Measurements from ENCODE around the gene FRY. TPM values are rescaled to one million over a fixed set of nuclear protein-coding genes. Genes with fewer than 3 reads are reported as not detected.

Gene FRY
- total and polyA plus RNA-seq, 9 of the 15 experiments (the other 6 are each of a cell fraction or from before 2014, with no cell fraction given), result 0.03 to 0.31 (median 0.11) TPM; not detected in 3

- Histone ChIP-seq H2AFZ (ENCODE audit: low read depth, low read length) (no peak overlapping the region), H3K4me2 (ENCODE audit: insufficient read depth, low read length) (no peak overlapping the region), H3K9ac (ENCODE audit: insufficient read depth in 1 of 2, low read depth in 2 of 2, low read length in 2 of 2) (no peak overlapping the region), H3K4me1 (replicated peaks in 1 of 2; ENCODE audit: control insufficient read depth in 2 of 2, insufficient read depth in 2 of 2, low read length in 2 of 2) (no peaks in the 10 kb centered on the region), H3K79me2 (ENCODE audit: control insufficient read depth, insufficient read depth, low read length) (no peaks in the 10 kb centered on the region), H3K27ac (ENCODE audit: extremely low read depth, low read depth, low read length) (no peak overlapping the region), H4K20me1 (replicated peaks; ENCODE audit: control insufficient read depth, insufficient read depth, low read length) (no peaks in the 10 kb centered on the region), H3K27me3 (ENCODE audit: control insufficient read depth in 2 of 2, insufficient read depth in 2 of 2, low read length in 2 of 2) (no peaks in the 10 kb centered on the region), H3K36me3 (ENCODE audit: control insufficient read depth, insufficient read depth, low read length) (no peaks in the 10 kb centered on the region), H3K9me3 (replicated peaks; ENCODE audit: control insufficient read depth, insufficient read depth, low read depth, low read length) (no peaks in the 10 kb centered on the region), H3K9me1 (ENCODE audit: control insufficient read depth, insufficient read depth, low read length) (no peaks in the 10 kb centered on the region), H3K4me3 (no peak overlapping the region)
- DNase-seq (ENCODE audit: extremely low read depth in 1 of 4, low spot score in 3 of 4) (no peak), ATAC-seq (no peak), FAIRE-seq (no peak)
- in situ Hi-C loops (cut with MboI) (no loop called here), intact Hi-C loops (cut with micrococcal nuclease) (no loop called here)
- BruUV-seq (replicated peaks), result no TSS peak
- ChIA-PET POLR2A (no interaction called here), CTCF (ENCODE audit: low intra/inter-chr PET ratio) (no interaction called here)
- WGBS (ENCODE audit: insufficient coverage, low coverage, missing lambda C conversion rate), result 0% methylated on average over 2 of the region's 2 CpGs
- TF ChIP-seq FOXA3 (CRISPR knock-in tag; conservative IDR thresholded peaks at IDR 0.05 in 1 of 2, IDR thresholded peaks at IDR 0.05 in 1 of 2) (no peak), MYBL2 (IDR thresholded peaks at IDR 0.05; ENCODE audit: low read depth) (no peak), MYBL2 (CRISPR knock-in tag; IDR thresholded peaks at IDR 0.05; ENCODE audit: borderline replicate concordance) (no peak), MAX (CRISPR knock-in tag; IDR thresholded peaks at IDR 0.05) (no peak), TAF9B (IDR thresholded peaks at IDR 0.05; ENCODE audit: partially characterized antibody) (no peak), SRSF9 (IDR thresholded peaks at IDR 0.05; ENCODE audit: borderline replicate concordance, low read depth, low read length) (no peak), NFIX (CRISPR knock-in tag; IDR thresholded peaks at IDR 0.05; ENCODE audit: low read depth) (no peak), ETS2 (tag; IDR thresholded peaks at IDR 0.05; ENCODE audit: borderline replicate concordance, poor library complexity, severe bottlenecking) (no peak), TSHZ1 (CRISPR knock-in tag; IDR thresholded peaks at IDR 0.05) (no peak), FOXJ2 (tag; IDR thresholded peaks at IDR 0.05) (no peak), STAT5A (IDR thresholded peaks at IDR 0.05; ENCODE audit: borderline replicate concordance, low read length) (no peak), ZBTB11 (CRISPR knock-in tag; IDR thresholded peaks at IDR 0.05) (no peak), ZNF511 (CRISPR knock-in tag; IDR thresholded peaks at IDR 0.05) (no peak), HNRNPUL1 (IDR thresholded peaks at IDR 0.05; ENCODE audit: low read length) (no peak)
Observed at GRCh38 chr13:31987535-31988170, 43.9 kb upstream of the FRY start.

Measured in K562 (cell line).